ENCODE measurements around the gene PRR4. TPM values are rescaled to one million over a fixed set of nuclear protein-coding genes. Genes with fewer than 3 reads are reported as not detected.
A peak's percentile ranks its signal among the peaks of the same experiment; 100 is the strongest.

PRR4 gene
- total and polyA plus RNA-seq, 12 donors, result 1.7 to 36.7 (median 6.1) TPM; not detected in 2

DNA sequence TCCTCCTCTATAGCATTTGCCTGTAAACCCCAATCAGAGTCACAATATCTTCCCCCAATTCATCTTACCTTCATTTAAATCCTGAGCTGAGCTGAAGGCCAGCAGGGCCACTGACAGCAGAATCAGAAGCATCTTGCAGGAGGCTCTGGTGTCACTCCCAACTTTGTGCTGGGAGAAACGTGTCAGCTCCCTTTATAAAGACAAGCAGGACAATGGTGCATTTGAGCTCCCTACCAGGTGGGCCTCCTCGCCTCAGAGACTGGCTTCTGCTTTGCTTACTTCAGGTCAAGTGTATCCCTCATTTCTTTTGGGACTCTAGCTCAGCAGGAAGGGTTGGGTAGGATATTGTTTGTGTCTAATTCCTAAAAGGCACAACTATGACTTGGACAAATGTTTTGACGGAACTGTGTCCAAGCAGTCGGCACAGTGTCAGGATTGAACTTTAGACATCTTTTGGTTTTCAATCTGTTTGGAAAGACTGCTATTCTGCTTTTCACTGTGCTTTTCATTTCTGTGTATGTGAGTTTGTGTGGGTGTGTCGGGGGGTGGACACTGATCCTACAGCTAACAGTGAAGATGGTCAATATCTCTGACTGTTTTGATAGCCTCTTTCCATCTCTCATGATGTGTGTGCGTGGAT is 34.9 kb upstream of the PRR4 start, which contains the start of gene PRH1:
PRH1 (minus strand) TSS at position 170 of the 640 bp plus-strand sequence; CDS start at position 132, 38 bp downstream.
- no peak for TF ChIP-seq POLR2A (IDR thresholded peaks at IDR 0.05)
- TF ChIP-seq, protein P1, sequence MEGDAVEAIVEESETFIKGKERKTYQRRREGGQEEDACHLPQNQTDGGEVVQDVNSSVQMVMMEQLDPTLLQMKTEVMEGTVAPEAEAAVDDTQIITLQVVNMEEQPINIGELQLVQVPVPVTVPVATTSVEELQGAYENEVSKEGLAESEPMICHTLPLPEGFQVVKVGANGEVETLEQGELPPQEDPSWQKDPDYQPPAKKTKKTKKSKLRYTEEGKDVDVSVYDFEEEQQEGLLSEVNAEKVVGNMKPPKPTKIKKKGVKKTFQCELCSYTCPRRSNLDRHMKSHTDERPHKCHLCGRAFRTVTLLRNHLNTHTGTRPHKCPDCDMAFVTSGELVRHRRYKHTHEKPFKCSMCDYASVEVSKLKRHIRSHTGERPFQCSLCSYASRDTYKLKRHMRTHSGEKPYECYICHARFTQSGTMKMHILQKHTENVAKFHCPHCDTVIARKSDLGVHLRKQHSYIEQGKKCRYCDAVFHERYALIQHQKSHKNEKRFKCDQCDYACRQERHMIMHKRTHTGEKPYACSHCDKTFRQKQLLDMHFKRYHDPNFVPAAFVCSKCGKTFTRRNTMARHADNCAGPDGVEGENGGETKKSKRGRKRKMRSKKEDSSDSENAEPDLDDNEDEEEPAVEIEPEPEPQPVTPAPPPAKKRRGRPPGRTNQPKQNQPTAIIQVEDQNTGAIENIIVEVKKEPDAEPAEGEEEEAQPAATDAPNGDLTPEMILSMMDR (IDR thresholded peaks at IDR 0.05), result no peak
- H3K4me3 ChIP-seq, result no peak within 1 kb of the TSS
- intact Hi-C loops (cut with DNase I), result no loop called here
- 95 to 98% (median 96%) methylated on average over 6 of the region's 6 CpGs for WGBS, 4 donors
- H3K36me3 ChIP-seq (replicated peaks in 1 of 2), result no peaks in the 10 kb centered on the region
- H3K4me1 ChIP-seq (replicated peaks in 1 of 2), result no peaks in the 10 kb centered on the region
- no peak within 1 kb of the TSS for H3K27ac ChIP-seq
- no peaks in the 10 kb centered on the region for H3K27me3 ChIP-seq
- no peaks in the 10 kb centered on the region for H3K9me3 ChIP-seq (replicated peaks in 1 of 3)
- DNase-seq, result no peak

DNA sequence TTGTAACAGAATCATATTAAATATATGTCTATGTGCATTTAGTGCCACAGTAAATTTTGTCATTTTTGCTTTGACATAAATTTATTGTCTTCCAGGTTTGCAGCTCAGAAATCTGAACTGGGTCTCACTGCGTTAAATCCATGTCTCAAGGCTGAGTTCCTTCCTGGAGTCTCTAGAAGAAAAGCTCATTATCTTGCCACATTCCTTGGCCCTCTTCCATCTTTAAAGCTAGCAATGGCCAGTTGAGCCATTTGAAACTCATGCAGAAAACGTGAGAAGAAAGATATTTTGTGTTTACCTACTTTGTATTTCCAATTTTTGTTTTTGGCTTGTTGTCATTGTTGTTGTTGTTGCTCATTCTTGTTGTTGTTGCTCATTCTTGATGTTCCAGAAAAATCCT is 24.1 kb upstream of the PRR4 start:
- intact Hi-C loops (cut with DNase I), result no loop called here
- TF ChIP-seq, protein P1 (IDR thresholded peaks at IDR 0.05), result no peak
- no peak for TF ChIP-seq POLR2A (IDR thresholded peaks at IDR 0.05)
- H3K36me3 ChIP-seq (replicated peaks in 1 of 2), result no peaks in the 10 kb centered on the region
- H3K27me3 ChIP-seq, result no peaks in the 10 kb centered on the region
- no peak overlapping the region for H3K4me3 ChIP-seq
- 25 to 31% (median 26%) methylated on average over 2 of the region's 2 CpGs for WGBS, 4 donors
- H3K9me3 ChIP-seq (replicated peaks in 1 of 3), result no peaks in the 10 kb centered on the region
- H3K4me1 ChIP-seq (replicated peaks in 1 of 2), result no peaks in the 10 kb centered on the region
- no peak overlapping the region for H3K27ac ChIP-seq
- DNase-seq, result peak in 2 of 7 donors; percentile 11 to 16

DNA sequence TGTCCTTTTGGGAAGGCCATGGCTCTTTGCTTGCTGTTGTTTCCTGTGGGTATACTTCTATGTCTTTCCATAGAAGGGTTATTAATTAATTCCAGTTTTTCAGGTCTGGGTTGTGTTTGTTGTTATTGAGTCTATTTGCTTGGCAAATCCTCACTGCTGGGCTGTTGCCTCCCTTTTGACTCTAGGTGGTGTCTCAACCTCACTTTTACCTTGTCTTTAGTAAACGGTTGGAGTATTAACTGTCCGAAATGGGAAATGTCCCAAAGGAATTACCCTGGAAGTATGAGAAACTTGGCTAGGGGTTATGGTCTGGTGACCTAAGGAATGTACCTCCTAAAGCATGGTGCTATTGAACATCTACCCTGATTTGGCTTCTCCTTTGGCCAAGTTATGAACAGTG is 18.1 kb upstream of the PRR4 start:
- peaks cover 0 to 2% (median 0%) of the 10 kb centered on the region in 3 donors for H3K9me3 ChIP-seq (replicated peaks in 1 of 3)
- intact Hi-C loops (cut with DNase I), result no loop called here
- H3K4me3 ChIP-seq, result no peak overlapping the region
- TF ChIP-seq, protein P1 (IDR thresholded peaks at IDR 0.05), result no peak
- no peak for TF ChIP-seq POLR2A (IDR thresholded peaks at IDR 0.05)
- H3K27me3 ChIP-seq, result no peaks in the 10 kb centered on the region
- no peaks in the 10 kb centered on the region for H3K4me1 ChIP-seq (replicated peaks in 1 of 2)
- no peak overlapping the region for H3K27ac ChIP-seq
- H3K36me3 ChIP-seq (replicated peaks in 1 of 2), result no peaks in the 10 kb centered on the region
- WGBS, 4 donors, result 76 to 96% (median 80%) methylated on average over 2 of the region's 2 CpGs
- no peak for DNase-seq

DNA sequence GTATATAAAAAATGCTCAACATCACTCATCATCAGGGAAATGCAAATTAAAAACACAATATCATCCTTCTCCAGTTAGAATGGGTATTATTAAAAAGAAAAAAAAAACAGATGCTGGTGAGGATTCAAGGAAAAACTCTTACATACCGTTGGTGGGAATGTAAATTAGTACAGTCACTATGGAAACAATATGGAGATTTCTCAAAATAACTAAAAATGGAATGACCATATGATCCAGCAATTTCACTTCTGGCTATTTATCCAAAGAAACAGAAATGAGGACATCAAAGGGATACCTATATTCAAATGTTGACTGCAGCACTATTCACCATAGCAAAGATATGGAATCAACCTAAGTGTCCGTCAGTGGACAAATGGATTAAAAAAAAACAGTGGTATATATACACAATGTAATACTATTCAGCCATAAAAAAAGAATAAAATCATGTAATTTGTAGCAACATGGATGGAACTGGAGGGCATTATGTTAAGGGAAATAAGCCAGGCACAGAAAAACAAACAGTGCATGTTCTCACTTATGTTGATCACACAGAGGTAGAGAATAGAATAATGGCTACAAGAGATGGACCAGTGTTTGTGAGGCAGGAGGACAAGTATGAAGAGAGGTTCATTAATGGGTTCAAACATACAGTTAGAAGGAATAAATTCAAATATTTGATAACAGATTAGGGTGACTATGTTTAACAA is 14.4 kb upstream of the PRR4 start:
- intact Hi-C loops (cut with DNase I), result no loop called here
- 90 to 96% (median 94%) methylated on average over 2 of the region's 2 CpGs for WGBS, 4 donors
- Histone ChIP-seq H3K4me1 (replicated peaks in 1 of 2) (no peaks in the 10 kb centered on the region), H3K4me3 (no peak overlapping the region), H3K27ac (no peak overlapping the region), H3K9me3 (replicated peaks in 1 of 3) (peaks cover 0 to 6% (median 0%) of the 10 kb centered on the region in 3 donors), H3K27me3 (no peaks in the 10 kb centered on the region), H3K36me3 (replicated peaks in 1 of 2) (no peaks in the 10 kb centered on the region)
- TF ChIP-seq, protein P1 (IDR thresholded peaks at IDR 0.05), result no peak
- TF ChIP-seq POLR2A (IDR thresholded peaks at IDR 0.05), result no peak
- no peak for DNase-seq

All from adrenal gland (tissue), 12 donors.